Measurements from ENCODE around the gene PDCL2. TPM values are rescaled to one million over a fixed set of nuclear protein-coding genes. Genes with fewer than 3 reads are reported as not detected.

PDCL2 gene
- total RNA-seq, 1 experiment from 2014 or later: not detected

DNA sequence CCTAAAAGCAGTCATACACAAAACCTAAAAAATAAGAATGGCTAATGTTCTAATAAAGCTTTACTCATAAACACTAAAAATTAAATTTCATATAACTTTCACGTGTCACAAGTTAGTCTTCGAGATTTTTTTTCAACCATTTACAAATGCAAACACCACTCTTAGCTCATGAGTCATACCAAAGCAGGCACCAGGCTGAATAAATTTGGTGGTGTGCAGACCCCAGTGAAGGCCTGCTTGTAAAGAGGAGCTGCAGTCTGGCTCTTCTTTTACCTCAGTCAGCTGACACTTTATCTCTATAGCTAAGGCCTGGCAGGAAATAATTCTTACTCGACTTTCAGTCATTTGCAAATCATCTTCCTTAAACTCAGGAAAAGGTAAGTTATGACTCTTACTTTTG is 82.8 kb downstream of the PDCL2 start:
- Histone ChIP-seq H3K4me1 (ENCODE audit: insufficient read depth, low read length) (peaks cover 2% of the 10 kb centered on the region), H2BK15ac (ENCODE audit: low read depth, low read length) (no peak overlapping the region), H4K5ac (ENCODE audit: insufficient read length, low read depth, low read length) (no peak overlapping the region), H2AK5ac (ENCODE audit: insufficient read length, low read length) (no peak overlapping the region), H4K91ac (ENCODE audit: insufficient read length, low read depth, low read length) (no peak overlapping the region), H4K8ac (replicated peaks; ENCODE audit: insufficient read length, low read depth, low read length) (no peak overlapping the region), H3K27ac (ENCODE audit: insufficient read length, low read depth, low read length) (no peak overlapping the region), H3K23ac (ENCODE audit: insufficient read length, low read depth, low read length) (no peak overlapping the region), H3K79me1 (ENCODE audit: insufficient read depth, low read depth, low read length, poor library complexity, severe bottlenecking) (no peaks in the 10 kb centered on the region), H2AFZ (ENCODE audit: low read length) (no peak overlapping the region), H2BK5ac (ENCODE audit: insufficient read length, low read length) (no peak overlapping the region), H3K56ac (ENCODE audit: insufficient read length, low read depth, low read length) (no peak overlapping the region), H3K23me2 (ENCODE audit: insufficient read length, low read depth, low read length, poor library complexity, severe bottlenecking) (no peaks in the 10 kb centered on the region), H4K20me1 (ENCODE audit: control insufficient read depth, insufficient read depth, insufficient read length) (no peaks in the 10 kb centered on the region), H3K9ac (ENCODE audit: extremely low read depth, insufficient read length, low read length) (no peak overlapping the region), H3K9me3 (ENCODE audit: control insufficient read depth, low read depth, low read length) (no peaks in the 10 kb centered on the region), H3K18ac (ENCODE audit: insufficient read length, low read depth, low read length) (no peak overlapping the region), H3K79me2 (ENCODE audit: insufficient read depth, low read length) (no peaks in the 10 kb centered on the region), H2BK120ac (ENCODE audit: low read depth, low read length, poor library complexity, severe bottlenecking) (no peak overlapping the region), H3T11ph (ENCODE audit: low read length) (no peak overlapping the region), H3K14ac (ENCODE audit: insufficient read depth, low read length) (no peak overlapping the region), H2BK20ac (ENCODE audit: low read depth, low read length, poor library complexity, severe bottlenecking) (no peak overlapping the region), H3K27me3 (ENCODE audit: insufficient read depth, low read length) (no peaks in the 10 kb centered on the region), H3K4me2 (ENCODE audit: insufficient read depth, insufficient read length, low read length) (no peak overlapping the region), H2BK12ac (ENCODE audit: insufficient read length, low read depth, low read length) (no peak overlapping the region), H3K4ac (ENCODE audit: low read depth, low read length) (no peak overlapping the region)
- Mint-ChIP-seq H3K27ac (no peak overlapping the region), H3K9me3 (no peaks in the 10 kb centered on the region), H3K4me3 (no peak overlapping the region), H3K4me1 (peaks cover 5 to 6% of the 10 kb centered on the region in 2 experiments), H3K36me3 (ENCODE audit: insufficient read depth in 1 of 3, low read depth in 3 of 3) (peaks cover 4 to 11% (median 5%) of the 10 kb centered on the region in 3 experiments; a peak in 6 of 7 replicates), H3K27me3 (ENCODE audit: low read depth) (no peaks in the 10 kb centered on the region)
- no peak for DNase-seq
- TF ChIP-seq, protein P1, sequence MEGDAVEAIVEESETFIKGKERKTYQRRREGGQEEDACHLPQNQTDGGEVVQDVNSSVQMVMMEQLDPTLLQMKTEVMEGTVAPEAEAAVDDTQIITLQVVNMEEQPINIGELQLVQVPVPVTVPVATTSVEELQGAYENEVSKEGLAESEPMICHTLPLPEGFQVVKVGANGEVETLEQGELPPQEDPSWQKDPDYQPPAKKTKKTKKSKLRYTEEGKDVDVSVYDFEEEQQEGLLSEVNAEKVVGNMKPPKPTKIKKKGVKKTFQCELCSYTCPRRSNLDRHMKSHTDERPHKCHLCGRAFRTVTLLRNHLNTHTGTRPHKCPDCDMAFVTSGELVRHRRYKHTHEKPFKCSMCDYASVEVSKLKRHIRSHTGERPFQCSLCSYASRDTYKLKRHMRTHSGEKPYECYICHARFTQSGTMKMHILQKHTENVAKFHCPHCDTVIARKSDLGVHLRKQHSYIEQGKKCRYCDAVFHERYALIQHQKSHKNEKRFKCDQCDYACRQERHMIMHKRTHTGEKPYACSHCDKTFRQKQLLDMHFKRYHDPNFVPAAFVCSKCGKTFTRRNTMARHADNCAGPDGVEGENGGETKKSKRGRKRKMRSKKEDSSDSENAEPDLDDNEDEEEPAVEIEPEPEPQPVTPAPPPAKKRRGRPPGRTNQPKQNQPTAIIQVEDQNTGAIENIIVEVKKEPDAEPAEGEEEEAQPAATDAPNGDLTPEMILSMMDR (conservative IDR thresholded peaks at IDR 0.05): no peak
- WGBS (ENCODE audit: extremely low coverage, insufficient read length, low lambda C conversion rate): 100% methylated on average over 2 of the region's 3 CpGs
